Measurements from ENCODE around the gene EEF1AKMT2.

Gene EEF1AKMT2

DNA sequence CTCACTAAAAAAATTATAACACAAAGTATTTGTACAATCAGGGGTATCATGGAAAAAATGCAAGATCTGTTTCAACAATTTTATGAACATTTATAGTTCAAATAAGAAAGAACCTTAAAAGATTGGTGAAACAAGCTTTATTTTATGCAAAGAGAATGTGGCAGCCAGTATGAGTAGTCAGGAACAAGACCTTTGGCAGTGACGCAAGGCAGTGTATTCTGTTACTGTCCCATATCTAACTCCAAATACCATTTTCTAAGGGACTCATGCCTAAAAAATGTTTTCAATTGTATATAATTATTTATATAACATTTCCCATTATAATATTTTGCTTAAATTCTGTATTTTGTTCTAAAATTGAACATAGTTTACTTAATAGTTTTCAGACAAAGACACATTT lies 28.4 kb downstream of the EEF1AKMT2 start:
- ATAC-seq: peak; percentile 76
- no peak for TF ChIP-seq TOX (CRISPR knock-in tag; IDR thresholded peaks at IDR 0.05; ENCODE audit: borderline replicate concordance)
- TF ChIP-seq CSDC2 (CRISPR knock-in tag; IDR thresholded peaks at IDR 0.05): no peak
- no peak for TF ChIP-seq OSR1 (CRISPR knock-in tag; IDR thresholded peaks at IDR 0.05)
- TF ChIP-seq, protein P1, sequence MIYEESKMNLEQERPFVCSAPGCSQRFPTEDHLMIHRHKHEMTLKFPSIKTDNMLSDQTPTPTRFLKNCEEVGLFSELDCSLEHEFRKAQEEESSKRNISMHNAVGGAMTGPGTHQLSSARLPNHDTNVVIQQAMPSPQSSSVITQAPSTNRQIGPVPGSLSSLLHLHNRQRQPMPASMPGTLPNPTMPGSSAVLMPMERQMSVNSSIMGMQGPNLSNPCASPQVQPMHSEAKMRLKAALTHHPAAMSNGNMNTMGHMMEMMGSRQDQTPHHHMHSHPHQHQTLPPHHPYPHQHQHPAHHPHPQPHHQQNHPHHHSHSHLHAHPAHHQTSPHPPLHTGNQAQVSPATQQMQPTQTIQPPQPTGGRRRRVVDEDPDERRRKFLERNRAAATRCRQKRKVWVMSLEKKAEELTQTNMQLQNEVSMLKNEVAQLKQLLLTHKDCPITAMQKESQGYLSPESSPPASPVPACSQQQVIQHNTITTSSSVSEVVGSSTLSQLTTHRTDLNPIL (CRISPR knock-in tag; IDR thresholded peaks at IDR 0.05; ENCODE audit: low read depth): no peak
- TF ChIP-seq ZNF565 (CRISPR knock-in tag; conservative IDR thresholded peaks at IDR 0.05; ENCODE audit: low read depth): no peak
- TF ChIP-seq ZC3H10 (CRISPR knock-in tag; IDR thresholded peaks at IDR 0.05): no peak
- TF ChIP-seq, protein P2, sequence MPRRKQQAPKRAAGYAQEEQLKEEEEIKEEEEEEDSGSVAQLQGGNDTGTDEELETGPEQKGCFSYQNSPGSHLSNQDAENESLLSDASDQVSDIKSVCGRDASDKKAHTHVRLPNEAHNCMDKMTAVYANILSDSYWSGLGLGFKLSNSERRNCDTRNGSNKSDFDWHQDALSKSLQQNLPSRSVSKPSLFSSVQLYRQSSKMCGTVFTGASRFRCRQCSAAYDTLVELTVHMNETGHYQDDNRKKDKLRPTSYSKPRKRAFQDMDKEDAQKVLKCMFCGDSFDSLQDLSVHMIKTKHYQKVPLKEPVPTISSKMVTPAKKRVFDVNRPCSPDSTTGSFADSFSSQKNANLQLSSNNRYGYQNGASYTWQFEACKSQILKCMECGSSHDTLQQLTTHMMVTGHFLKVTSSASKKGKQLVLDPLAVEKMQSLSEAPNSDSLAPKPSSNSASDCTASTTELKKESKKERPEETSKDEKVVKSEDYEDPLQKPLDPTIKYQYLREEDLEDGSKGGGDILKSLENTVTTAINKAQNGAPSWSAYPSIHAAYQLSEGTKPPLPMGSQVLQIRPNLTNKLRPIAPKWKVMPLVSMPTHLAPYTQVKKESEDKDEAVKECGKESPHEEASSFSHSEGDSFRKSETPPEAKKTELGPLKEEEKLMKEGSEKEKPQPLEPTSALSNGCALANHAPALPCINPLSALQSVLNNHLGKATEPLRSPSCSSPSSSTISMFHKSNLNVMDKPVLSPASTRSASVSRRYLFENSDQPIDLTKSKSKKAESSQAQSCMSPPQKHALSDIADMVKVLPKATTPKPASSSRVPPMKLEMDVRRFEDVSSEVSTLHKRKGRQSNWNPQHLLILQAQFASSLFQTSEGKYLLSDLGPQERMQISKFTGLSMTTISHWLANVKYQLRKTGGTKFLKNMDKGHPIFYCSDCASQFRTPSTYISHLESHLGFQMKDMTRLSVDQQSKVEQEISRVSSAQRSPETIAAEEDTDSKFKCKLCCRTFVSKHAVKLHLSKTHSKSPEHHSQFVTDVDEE (CRISPR knock-in tag; IDR thresholded peaks at IDR 0.05): no peak
- no peak for TF ChIP-seq RARB (CRISPR knock-in tag; IDR thresholded peaks at IDR 0.05)
- no peak for TF ChIP-seq BACH2 (CRISPR knock-in tag; IDR thresholded peaks at IDR 0.05; ENCODE audit: borderline replicate concordance)
- no peak for TF ChIP-seq PPARA (CRISPR knock-in tag; IDR thresholded peaks at IDR 0.05; ENCODE audit: borderline replicate concordance)
- TF ChIP-seq SNAI2 (CRISPR knock-in tag; IDR thresholded peaks at IDR 0.05): no peak
- TF ChIP-seq ESRRG (CRISPR knock-in tag; IDR thresholded peaks at IDR 0.05): no peak
- no peak for TF ChIP-seq ARNTL (CRISPR knock-in tag; IDR thresholded peaks at IDR 0.05; ENCODE audit: borderline replicate concordance, low read depth)
- TF ChIP-seq ZFP3 (CRISPR knock-in tag; IDR thresholded peaks at IDR 0.05): no peak
- TF ChIP-seq ZFP30 (CRISPR knock-in tag; IDR thresholded peaks at IDR 0.05): no peak
- TF ChIP-seq, protein P3, sequence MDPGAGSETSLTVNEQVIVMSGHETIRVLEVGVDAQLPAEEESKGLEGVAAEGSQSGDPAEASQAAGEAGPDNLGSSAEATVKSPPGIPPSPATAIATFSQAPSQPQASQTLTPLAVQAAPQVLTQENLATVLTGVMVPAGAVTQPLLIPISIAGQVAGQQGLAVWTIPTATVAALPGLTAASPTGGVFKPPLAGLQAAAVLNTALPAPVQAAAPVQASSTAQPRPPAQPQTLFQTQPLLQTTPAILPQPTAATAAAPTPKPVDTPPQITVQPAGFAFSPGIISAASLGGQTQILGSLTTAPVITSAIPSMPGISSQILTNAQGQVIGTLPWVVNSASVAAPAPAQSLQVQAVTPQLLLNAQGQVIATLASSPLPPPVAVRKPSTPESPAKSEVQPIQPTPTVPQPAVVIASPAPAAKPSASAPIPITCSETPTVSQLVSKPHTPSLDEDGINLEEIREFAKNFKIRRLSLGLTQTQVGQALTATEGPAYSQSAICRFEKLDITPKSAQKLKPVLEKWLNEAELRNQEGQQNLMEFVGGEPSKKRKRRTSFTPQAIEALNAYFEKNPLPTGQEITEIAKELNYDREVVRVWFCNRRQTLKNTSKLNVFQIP (CRISPR knock-in tag; IDR thresholded peaks at IDR 0.05; ENCODE audit: borderline replicate concordance, low read depth): no peak
- TF ChIP-seq, protein P4, sequence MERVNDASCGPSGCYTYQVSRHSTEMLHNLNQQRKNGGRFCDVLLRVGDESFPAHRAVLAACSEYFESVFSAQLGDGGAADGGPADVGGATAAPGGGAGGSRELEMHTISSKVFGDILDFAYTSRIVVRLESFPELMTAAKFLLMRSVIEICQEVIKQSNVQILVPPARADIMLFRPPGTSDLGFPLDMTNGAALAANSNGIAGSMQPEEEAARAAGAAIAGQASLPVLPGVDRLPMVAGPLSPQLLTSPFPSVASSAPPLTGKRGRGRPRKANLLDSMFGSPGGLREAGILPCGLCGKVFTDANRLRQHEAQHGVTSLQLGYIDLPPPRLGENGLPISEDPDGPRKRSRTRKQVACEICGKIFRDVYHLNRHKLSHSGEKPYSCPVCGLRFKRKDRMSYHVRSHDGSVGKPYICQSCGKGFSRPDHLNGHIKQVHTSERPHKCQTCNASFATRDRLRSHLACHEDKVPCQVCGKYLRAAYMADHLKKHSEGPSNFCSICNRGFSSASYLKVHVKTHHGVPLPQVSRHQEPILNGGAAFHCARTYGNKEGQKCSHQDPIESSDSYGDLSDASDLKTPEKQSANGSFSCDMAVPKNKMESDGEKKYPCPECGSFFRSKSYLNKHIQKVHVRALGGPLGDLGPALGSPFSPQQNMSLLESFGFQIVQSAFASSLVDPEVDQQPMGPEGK (CRISPR knock-in tag; IDR thresholded peaks at IDR 0.05; ENCODE audit: borderline replicate concordance): no peak
- no peak for TF ChIP-seq ZNF8 (CRISPR knock-in tag; IDR thresholded peaks at IDR 0.05)
- TF ChIP-seq TCF4 (CRISPR knock-in tag; IDR thresholded peaks at IDR 0.05; ENCODE audit: borderline replicate concordance): no peak

DNA sequence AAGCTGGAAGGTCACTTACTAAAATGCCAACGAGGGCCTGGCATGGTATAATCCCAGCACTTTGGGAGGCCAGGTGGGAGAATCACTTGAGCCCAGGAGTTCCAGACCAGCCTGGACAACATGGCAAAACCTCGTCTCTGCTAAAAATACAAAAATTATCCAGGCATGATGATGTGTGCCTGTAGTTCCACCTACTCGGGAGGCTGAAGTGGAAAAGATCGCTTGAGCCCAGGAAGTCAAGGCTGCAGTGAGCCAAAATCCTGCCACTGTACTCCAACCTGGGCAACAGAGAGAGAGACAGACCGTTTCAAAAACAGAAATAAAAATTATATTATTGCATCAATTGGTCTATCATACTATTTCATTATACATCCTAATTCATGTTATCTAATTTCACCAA lies 29.4 kb downstream of the EEF1AKMT2 start:
- ATAC-seq: no peak
- no peak for TF ChIP-seq PPARA (CRISPR knock-in tag; IDR thresholded peaks at IDR 0.05; ENCODE audit: borderline replicate concordance)
- TF ChIP-seq ZNF565 (CRISPR knock-in tag; conservative IDR thresholded peaks at IDR 0.05; ENCODE audit: low read depth): no peak
- TF ChIP-seq GLIS3 (CRISPR knock-in tag; IDR thresholded peaks at IDR 0.05): no peak
- TF ChIP-seq, protein P2 (CRISPR knock-in tag; IDR thresholded peaks at IDR 0.05): no peak
- no peak for TF ChIP-seq CSDC2 (CRISPR knock-in tag; IDR thresholded peaks at IDR 0.05)
- TF ChIP-seq RARB (CRISPR knock-in tag; IDR thresholded peaks at IDR 0.05): no peak
- no peak for TF ChIP-seq ZNF70 (CRISPR knock-in tag; IDR thresholded peaks at IDR 0.05)
- TF ChIP-seq ARNTL (CRISPR knock-in tag; IDR thresholded peaks at IDR 0.05; ENCODE audit: borderline replicate concordance, low read depth): no peak
- no peak for TF ChIP-seq TCF4 (CRISPR knock-in tag; IDR thresholded peaks at IDR 0.05; ENCODE audit: borderline replicate concordance)
- TF ChIP-seq ISL1 (CRISPR knock-in tag; IDR thresholded peaks at IDR 0.05): no peak
- TF ChIP-seq SNAI2 (CRISPR knock-in tag; IDR thresholded peaks at IDR 0.05): no peak

Measured in SK-N-SH treated with all-trans-retinoic acid at 6 μM for 48 hours (cell line).